Embryonic facial prominence (tissue), 1 donor: Measurements from ENCODE around the gene ANKRD50.

Experiments
- DNase-seq: peaks from one replicate; pipeline ENCODE4 v3.0.0-alpha.2; 2016; ENCODE audit errors: extremely low spot score

Gene ANKRD50, protein sequence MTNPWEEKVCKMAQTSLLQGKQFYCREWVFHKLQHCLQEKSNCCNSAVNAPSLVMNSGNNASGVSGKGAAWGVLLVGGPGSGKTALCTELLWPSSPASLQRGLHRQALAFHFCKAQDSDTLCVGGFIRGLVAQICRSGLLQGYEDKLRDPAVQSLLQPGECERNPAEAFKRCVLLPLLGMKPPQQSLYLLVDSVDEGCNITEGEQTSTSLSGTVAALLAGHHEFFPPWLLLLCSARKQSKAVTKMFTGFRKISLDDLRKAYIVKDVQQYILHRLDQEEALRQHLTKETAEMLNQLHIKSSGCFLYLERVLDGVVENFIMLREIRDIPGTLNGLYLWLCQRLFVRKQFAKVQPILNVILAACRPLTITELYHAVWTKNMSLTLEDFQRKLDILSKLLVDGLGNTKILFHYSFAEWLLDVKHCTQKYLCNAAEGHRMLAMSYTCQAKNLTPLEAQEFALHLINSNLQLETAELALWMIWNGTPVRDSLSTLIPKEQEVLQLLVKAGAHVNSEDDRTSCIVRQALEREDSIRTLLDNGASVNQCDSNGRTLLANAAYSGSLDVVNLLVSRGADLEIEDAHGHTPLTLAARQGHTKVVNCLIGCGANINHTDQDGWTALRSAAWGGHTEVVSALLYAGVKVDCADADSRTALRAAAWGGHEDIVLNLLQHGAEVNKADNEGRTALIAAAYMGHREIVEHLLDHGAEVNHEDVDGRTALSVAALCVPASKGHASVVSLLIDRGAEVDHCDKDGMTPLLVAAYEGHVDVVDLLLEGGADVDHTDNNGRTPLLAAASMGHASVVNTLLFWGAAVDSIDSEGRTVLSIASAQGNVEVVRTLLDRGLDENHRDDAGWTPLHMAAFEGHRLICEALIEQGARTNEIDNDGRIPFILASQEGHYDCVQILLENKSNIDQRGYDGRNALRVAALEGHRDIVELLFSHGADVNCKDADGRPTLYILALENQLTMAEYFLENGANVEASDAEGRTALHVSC (N-terminal part only)

DNA sequence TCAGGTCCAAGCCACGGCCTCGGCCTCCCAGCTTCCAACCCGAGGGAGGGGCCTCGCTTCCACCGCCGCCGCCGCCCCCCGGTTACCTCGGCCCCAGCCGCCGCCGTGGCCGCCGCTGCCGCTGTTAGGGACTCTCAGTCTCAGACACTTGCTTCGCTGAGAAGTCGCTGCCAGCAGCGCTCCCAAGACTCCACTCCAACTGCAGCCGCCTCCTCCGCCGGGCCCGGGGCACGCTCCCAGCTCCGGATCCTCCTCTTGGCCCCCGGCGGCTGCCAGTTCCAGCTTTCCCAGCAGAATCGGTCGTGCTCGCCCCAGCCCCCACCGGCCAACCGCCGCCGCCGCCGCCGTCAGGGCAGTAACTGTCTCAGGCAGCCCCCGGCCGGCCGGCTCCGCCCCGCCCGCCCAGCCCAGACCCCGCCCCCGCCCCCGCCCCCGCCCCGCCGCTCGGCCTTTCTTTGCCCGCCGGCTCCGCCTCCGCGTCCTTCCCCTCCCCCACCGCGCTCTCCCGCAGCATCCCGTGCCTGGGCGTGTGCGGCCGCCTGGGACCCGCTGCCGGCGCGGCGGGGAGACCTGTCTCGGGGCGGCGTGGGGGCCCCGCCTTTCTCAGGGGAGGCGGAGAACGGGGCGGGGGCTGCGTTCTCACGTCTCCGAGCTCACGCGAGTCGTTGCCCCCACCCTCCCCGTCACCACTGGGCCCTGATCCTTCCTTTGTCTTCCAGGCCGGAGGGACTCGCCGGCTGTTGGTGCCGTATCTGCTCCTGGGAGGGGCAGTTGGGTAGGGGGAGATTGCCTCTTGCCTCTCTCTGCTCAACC is at the start of gene ANKRD50:
ANKRD50 (minus strand) TSS at position 361 of the 813 bp plus-strand sequence. CDS start 2,221 bp downstream, outside the sequence.
- peak; percentile 88 for DNase-seq

DNA sequence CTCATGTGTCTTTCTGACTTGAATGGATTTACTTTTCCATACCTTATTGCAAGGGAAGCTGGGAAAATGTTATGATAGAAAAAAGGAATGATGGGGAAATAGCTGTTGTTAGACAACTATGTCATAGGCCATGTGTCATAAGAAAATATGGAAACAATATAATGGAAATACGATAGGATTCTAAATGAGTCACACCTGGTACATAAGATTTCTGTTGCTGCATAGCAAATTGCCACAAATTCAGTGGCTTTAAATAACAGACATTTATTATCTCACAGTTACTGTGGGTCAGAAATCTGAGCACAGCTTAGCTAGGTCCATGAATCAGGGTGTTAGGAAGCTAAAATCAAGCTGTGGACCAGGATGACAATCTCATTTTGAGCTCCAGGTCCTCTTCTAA is 44.6 kb upstream of the ANKRD50 start:
- no peak for DNase-seq

DNA sequence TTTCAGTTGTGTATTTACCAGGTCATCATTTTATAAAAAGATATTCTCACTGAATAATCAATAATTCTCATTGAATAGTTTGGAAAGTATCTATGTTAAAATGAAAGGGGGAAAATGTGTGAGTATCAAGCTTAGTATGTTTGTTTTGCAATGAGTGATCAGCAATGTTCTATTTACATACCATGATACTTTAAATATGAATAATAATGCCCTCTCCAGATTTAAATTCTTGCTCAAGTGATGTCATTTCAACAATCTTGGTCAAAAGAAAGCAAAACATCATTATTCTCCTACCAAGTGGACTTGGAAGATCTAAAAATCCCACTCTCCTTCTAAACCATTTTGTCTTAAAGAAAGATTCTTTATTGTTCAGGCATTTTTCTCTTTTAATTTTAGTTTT is 42.1 kb upstream of the ANKRD50 start:
- DNase-seq: no peak

DNA sequence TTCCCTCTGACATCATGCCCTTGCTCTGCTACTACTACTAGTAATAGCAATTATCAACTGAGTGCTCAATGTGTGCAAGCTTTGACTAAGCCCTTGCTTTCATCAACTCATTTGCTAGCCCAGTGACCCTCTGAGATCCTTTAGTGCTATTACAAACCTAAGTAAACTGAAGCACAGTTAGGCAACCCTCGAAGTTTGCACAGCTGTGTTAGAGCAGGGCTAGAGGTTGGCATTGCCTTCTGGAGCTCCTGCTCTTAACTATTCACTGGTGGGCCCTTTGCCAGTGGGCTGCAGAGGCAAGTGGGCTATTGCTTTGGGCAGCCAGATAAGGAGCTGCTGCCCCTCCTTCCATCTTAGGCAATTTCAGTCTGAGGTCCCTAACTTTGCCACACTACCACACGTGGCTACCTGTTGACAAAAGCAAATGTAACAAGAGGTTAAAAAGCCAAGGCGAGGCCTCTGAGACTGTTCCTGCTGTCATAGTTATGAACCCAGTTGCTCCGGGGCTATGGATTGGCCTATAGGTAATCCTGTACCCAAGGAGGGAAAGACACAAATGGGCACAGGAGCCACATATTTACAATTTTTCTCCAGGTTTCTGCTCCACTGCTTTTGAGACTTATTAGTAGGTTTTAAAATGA is 41.5 kb upstream of the ANKRD50 start:
- no peak for DNase-seq

DNA sequence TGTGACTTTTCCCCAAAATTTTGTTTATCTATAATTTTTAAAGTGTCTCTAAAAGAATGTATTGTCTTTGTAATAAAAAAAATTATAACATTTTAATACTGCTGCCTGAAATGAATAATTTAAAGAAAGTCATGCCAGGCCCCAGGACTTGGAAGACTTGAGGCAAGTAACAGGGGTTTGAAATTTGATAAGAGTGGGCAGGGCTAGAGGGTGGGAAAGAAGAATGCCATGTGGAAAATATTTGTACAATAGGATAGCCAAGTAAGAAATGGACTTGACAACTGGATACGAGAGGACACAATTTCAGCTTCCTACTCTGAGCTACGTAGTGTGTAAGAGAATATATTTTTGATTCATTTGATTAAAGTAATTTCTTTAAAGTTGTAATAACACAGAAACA is 36.9 kb upstream of the ANKRD50 start:
- no peak for DNase-seq

DNA sequence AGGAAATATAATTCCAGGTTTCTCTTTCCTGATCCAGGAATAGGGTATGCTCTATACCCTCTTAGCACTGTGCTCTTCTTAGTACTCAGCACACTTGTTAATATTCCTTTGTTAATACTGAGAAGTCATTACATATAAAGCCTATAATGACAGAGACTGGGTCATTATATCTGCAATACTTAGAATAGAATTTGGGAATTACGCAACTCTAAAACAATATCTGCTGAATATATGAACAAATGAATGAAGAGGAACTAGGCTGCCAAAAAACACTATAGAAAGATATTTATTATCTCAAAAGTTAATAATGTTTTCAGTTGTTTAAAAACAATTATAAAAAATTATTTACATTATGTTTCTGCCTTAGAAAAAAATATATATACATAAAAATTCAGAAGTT is 36.4 kb upstream of the ANKRD50 start:
- DNase-seq: no peak

DNA sequence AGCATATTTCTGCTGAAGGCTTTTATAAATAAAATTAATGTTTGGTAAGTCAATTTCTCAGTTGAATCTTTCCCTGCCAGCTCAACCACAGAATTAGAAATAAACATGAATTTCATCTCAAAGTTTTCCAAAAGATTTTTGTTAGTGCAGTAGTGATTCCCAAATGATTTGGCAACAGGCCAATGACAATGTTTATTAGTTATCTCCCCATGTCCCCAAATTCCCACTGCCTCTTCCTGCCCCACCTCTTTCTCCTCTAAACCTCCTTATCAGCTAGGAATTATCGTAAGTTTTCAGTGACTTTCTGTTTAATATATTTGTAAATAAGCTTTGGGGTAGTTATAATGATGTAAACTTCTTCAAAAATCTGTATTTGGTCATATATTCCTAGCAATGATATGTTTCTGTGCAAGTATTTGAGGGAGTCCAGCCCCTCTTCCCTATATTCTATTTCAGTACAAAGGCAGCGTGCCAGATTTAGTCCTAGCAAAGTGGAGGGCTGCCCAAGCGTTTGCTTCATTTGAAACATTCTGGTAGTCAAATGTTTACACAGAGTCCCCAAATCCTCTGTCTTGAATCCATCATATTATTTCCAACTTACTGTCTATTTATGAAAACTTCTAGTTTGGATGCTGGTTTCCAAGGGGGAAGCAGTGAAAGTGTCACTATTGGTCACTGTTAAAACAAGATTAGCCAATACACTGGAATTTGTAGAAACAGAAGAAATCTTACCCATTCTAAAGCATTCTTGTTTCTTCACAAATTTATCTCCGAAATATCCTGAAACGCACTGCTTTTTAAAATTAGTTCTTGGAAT is 33.7 kb upstream of the ANKRD50 start:
- peak; percentile 18 for DNase-seq

DNA sequence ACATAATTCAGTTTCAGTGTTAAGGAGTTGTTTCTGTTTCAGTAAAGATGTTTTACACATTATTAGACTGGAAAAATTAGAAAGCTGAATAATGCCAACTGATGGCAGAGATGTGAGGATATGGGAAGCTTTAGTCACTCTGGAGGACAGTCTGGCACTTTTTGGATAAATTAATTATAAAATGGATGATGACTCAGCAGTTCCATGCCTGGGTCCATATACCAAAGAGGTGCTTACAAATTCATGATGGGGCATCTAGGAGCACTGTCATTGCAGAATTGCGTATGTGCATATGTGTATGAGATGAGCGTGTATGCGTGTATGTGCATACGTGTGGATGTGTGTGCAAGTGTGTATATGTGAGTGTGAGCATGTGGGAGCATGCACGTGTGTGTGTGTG is 31.2 kb upstream of the ANKRD50 start:
- DNase-seq: no peak

DNA sequence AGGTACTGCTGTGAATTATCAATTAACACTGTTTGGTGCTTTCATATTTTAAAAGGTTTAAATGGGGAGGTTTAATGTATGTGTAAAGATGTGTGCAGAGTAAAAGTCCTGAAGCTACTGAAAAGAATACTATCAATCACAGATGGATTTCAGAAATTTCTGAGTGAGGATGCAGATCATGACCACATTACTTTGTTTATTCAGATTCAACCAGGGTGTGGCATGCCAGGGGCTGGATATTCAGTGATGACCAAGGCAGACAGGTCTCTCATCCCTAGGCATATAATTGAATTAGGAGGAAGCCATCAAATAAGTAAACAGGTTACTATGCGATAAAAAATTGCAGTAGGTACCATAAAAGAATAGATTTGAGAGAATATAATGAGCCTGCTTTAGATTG is 28.0 kb upstream of the ANKRD50 start:
- no peak for DNase-seq

DNA sequence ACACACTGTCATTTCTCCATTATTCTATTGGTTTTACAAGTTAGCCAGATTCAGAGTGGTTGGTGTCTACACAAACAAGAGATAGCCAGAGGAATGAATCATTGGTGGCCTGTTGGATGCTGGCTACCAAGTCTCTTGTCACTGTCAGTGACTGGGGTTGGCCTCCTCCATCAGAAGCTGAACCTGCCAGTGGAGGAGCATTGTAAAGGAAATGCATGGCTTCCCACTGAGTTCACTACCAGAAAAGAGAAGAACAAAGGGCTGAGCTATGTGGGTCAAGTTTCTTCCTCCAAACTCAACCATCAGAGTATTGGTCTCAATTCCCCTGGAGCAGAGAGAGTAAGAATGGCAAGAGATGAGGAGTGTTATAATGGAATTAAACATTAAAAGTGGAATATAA is 26.5 kb upstream of the ANKRD50 start:
- DNase-seq: no peak

DNA sequence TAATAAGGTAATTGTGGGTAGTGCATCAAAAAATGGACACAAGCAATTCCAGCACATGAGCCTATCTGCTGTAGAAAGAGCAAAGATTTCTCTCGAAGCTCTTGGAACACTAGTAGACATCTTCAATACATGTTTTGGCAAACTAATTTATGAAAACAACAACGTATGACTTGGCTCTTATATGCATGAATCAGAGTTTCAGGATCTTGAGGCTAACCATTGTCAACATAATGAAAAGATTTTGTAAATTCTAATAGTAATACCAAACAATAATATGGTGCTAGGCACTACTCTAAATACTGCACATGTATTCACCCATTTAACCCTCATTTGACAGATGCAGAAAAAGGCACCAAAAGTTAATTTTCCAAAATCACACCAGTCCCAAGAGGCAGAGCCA is 25.1 kb upstream of the ANKRD50 start:
- no peak for DNase-seq

DNA sequence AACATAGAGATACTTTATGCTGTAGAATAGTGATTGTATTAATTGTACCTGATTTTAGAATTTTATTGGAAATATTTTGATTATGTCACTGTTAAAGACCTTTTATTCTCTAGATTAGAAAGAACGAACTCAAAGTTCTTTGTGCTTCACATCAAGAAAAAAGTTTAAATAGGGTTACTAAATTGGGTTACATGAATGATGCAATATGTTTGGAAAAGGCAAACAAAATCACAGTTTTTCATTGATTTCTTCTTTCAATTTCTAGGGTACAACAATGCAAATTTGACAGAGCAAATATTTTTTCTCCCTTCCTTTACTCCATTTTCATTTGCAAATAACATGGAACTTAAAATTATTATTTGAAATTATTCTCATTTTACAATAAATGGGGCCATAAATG is 24.0 kb upstream of the ANKRD50 start:
- DNase-seq: no peak

DNA sequence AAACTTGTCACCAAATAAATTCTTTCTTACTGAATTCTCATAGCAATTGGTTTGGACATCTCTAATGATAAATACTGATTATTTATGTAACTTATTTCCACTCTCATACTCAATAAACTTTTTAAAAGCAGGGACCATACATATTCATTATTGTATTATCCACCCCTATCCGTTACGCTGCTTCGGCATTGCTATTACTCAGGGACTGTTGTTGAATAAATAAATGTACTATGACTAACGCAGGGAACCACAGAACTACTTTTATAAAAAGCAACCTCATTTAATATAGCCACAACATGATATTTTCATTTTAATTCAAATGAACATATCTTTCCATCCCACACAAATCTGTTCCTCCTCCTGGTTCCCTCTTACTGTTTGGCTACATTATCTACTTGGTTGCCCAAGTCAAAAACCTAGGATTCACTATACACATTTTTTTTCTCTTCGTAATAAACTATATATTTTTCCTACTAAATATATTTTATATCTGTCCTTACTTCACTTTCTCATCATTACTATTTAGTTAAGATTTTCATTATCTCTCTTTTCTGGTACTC is 14.9 kb upstream of the ANKRD50 start:
- no peak for DNase-seq

DNA sequence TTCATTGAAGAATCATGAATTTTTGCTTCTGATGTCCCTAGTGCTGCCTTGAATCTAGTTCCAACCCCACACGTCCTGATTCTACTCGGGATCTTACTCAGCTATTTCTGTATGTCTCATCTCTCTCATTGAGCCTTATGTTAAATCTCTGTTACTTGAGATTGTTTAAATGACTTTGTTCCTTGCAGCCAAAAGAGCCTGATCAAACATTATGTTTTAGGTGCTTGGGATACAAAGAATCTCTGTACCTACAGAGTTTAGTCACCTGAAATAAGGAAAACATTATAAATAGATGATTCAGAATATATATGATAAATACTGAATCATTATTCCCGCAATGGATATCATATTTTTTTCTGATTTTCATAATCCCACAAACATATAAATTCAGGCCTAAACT is 13.7 kb upstream of the ANKRD50 start:
- DNase-seq: no peak

DNA sequence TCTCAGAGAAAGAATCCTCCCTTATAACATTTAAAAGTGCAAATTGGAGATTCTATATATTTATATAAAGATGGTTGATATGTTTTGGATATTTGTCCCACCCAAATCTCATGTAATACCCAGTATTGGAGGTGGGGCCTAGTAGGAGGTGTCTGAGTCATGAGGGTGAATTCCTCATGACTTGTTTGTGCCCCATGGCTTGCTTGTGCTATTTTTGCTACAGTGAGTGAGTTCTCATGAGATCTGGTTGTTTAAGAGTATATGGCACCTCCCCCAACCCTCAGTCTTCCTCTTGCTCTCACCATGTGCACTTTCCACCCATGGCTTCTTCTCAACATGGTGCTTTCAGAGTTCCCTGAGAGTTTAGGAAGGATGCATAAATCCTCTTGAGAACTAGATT is 9.5 kb upstream of the ANKRD50 start:
- no peak for DNase-seq

DNA sequence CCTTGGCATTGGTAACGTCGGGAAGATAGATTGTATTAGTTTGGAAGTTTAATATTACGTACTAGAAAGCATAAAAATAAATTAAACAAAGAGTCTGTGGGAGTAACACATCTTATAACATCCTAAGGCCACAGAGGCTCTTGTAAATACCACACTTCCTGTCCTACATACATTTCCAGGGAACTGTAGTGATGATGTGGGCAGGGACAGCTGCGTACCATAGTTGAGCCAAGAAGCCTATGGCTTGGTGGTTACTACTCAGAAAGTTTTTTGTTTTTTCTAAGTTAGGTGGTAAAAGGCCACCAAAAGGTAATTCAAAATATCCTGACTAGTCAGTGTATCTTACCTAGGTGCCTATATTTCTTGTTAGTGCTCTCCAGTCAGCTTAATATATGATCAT is 4.6 kb upstream of the ANKRD50 start:
- no peak for DNase-seq

DNA sequence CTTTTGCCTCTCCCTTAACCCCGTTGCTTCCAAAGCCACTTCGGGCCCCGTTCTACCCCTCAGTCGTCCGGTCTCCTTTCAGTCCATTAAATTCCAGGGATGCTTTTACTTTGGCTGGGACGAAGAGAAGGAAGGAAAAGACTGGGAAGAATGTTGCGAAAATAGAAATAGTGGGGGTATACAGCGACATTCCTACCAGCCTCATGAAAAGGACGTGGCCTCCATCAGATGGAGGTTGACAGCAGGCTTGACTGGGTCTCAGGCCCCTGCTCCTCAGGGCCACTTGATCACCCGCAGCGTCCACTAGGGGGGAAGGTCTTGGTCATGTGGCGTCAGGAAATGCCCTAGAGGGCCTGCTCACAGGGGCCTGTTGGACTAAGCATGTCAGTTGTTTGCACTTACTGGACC is 657 bp upstream of the ANKRD50 start:
- peak; percentile 40 for DNase-seq

DNA sequence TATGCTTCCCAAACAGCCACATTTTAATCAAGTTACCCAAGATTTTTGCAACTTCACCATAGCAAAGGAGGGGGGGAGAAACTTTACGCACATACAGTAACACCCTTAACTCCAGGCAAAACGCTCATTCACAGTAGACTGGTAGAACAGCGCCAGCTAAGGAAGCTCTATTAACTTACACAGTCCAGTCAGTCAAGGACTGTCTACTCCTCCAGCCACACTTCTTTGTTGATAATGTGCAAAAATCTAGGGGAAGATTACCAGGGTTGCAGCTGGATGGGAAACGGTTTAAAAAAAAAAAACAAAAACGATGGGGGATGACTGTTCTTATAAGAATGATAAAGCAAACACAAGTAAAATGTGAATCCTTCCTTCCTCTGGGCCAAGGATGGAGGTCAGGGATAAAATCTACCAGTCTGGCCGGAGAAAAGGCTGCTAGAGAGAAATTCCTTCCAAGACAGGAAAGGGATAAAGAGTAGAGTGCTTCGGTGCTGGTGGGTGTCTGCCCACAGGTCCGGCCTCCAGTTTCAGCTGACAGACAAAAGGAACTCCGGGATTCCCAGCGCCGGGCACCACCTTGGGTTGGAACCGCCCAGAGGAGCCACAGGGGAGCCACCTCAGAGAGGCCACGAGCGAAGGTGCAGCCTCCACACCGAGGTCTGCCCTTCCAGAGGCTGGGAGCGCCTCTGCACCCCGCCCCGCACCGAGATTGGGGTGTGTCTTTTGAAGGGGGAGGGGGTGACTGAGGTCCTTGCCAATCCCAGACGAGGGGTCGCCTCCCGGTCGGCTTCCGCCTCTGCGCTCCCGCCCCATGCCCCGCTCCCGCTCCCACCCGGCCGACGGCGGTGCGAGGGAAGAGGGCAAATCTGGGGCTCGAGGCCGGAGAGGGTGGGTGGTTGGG is 811 bp downstream of the ANKRD50 start:
- peak; percentile 74 for DNase-seq

DNA sequence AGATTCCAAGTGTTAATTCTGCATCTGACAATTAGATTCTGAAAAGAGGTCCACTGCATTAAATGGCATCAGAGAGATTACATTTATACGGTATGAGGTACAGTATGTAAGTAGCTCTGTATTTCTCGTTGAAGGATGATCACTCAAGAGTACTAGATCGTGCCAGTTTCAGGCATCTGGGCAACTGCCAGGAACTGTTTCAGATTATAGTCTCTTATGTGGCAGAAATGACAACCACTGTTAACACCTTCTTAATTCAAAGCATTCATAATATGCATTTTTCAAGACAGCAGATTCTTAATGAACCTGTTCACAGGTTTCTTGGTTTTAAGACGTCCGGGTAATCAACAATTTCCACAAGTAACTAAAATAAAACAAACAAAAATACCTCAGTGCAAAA is 1.6 kb downstream of the ANKRD50 start:
- no peak for DNase-seq
